Uterus (tissue), 2 donors: ENCODE data around the gene RIOK3.

Experiments used
- POLR2A ChIP-seq, 2 donors: fragments of 450-650 bp; IDR thresholded peaks; one replicate each; pipeline ENCODE4 v1.6.1; 2016; ENCODE audit warnings: antibody characterized with exemption in 2 of 2, mild to moderate bottlenecking in 1 of 2, moderate library complexity in 1 of 2
- TF ChIP-seq, protein P1 (sequence below), 4 experiments: fragments of 200-600 bp in 2 of 4; fragments of 450-650 bp in 2 of 4; sonication (generic) in 2 of 4; IDR thresholded peaks; one replicate each; pipeline ENCODE4 v1.5.1; 2016 to 2019; ENCODE audit warnings: antibody characterized with exemption in 4 of 4, mild to moderate bottlenecking in 2 of 4, moderate library complexity in 1 of 4

GRCh38 chr18:23437357-23438045 lies 15.6 kb upstream of the RIOK3 start:
- peak in 1 of 2 donors; percentile 29 for TF ChIP-seq POLR2A (IDR thresholded peaks at IDR 0.05)
- TF ChIP-seq, protein P1, sequence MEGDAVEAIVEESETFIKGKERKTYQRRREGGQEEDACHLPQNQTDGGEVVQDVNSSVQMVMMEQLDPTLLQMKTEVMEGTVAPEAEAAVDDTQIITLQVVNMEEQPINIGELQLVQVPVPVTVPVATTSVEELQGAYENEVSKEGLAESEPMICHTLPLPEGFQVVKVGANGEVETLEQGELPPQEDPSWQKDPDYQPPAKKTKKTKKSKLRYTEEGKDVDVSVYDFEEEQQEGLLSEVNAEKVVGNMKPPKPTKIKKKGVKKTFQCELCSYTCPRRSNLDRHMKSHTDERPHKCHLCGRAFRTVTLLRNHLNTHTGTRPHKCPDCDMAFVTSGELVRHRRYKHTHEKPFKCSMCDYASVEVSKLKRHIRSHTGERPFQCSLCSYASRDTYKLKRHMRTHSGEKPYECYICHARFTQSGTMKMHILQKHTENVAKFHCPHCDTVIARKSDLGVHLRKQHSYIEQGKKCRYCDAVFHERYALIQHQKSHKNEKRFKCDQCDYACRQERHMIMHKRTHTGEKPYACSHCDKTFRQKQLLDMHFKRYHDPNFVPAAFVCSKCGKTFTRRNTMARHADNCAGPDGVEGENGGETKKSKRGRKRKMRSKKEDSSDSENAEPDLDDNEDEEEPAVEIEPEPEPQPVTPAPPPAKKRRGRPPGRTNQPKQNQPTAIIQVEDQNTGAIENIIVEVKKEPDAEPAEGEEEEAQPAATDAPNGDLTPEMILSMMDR (IDR thresholded peaks at IDR 0.05): no peak
